SK-N-SH treated with all-trans-retinoic acid at 6 μM for 48 hours (cell line): ENCODE data around the gene TSC22D4.

Source experiments
- SNAI2 ChIP-seq: fragments of 250-450 bp; sonication (Bioruptor Pico); IDR thresholded peaks from 2 replicates; pipeline ENCODE4 v1.5.0; 2020; ENCODE audit warnings: mild to moderate bottlenecking, moderate library complexity
- ZFP30 ChIP-seq: fragments of 450-650 bp; formaldehyde crosslinking; IDR thresholded peaks from 2 replicates; pipeline ENCODE4 v1.5.0; 2022; ENCODE audit warnings: mild to moderate bottlenecking, moderate library complexity

GRCh38 chr7:100465702-100466311, 13.2 kb downstream of the TSC22D4 start:
- TF ChIP-seq ZFP30 (CRISPR knock-in tag) (no peak), SNAI2 (CRISPR knock-in tag) (no peak)
